Activated T-helper 1 cell treated with Interleukin-2 at 50 U/mL for 16 hours (primary cell): Measurements from ENCODE around the gene MARCHF10.

Source experiments
- DNase-seq: peaks from one replicate; pipeline ENCODE4 v3.0.0-alpha.2; 2020; ENCODE audit warnings: low read depth

MARCHF10 gene

GRCh38 chr17:62657690-62658089, 150.4 kb downstream of the MARCHF10 start:
- DNase-seq, result no peak

GRCh38 chr17:62657145-62657665, 150.9 kb downstream of the MARCHF10 start:
- DNase-seq, result no peak

GRCh38 chr17:62656446-62656845, 151.7 kb downstream of the MARCHF10 start:
- no peak for DNase-seq

GRCh38 chr17:62655656-62656055, 152.5 kb downstream of the MARCHF10 start:
- no peak for DNase-seq

- DNase-seq, result no peak
Observed at GRCh38 chr17:62653826-62654761, 154.0 kb downstream of the MARCHF10 start.

- DNase-seq, result peak; percentile 33
Observed at GRCh38 chr17:62653002-62653825, 154.9 kb downstream of the MARCHF10 start.

- DNase-seq, result no peak
Observed at GRCh38 chr17:62652251-62653001, 155.7 kb downstream of the MARCHF10 start.
